Uterus (tissue), 4 donors: Measurements from ENCODE around the gene FAM25G. TPM values are rescaled to one million over a fixed set of nuclear protein-coding genes. Genes with fewer than 3 reads are reported as not detected.
"Not testable (repeated sequence)": the region's sequence is repeated elsewhere in the genome, so short reads cannot be mapped to it uniquely, and the experiment has no call there.

ENCODE experiments used
- DNase-seq, 2 donors: peaks; one replicate each; pipeline ENCODE4 v3.0.0-alpha.2; 2019 to 2020
- H3K27ac ChIP-seq, 2 donors: fragments of 200-600 bp; sonication (generic); 1 replicate in 1 of 2; 2 replicates in 1 of 2; pipeline ENCODE4 v1.5.1; 2016 to 2018
- H3K27me3 ChIP-seq, 2 donors: fragments of 200-600 bp; sonication (generic); one replicate each; pipeline ENCODE4 v1.5.1; 2018 to 2019; ENCODE audit warnings: control low read depth in 1 of 2
- H3K36me3 ChIP-seq, 2 donors: fragments of 200-600 bp; sonication (generic); one replicate each; pipeline ENCODE4 v1.5.1; 2019; ENCODE audit warnings: control low read depth in 1 of 2
- H3K4me1 ChIP-seq, 2 donors: fragments of 200-600 bp; sonication (generic); one replicate each; pipeline ENCODE4 v1.5.1; 2018 to 2019; ENCODE audit warnings: control low read depth in 1 of 2
- H3K4me3 ChIP-seq, 2 donors: fragments of 200-600 bp; sonication (generic); 1 replicate in 1 of 2; 2 replicates in 1 of 2; pipeline ENCODE4 v1.5.1; 2018 to 2019; ENCODE audit warnings: mild to moderate bottlenecking in 1 of 2
- H3K9me3 ChIP-seq, 2 donors: fragments of 200-600 bp; sonication (generic); one replicate each; pipeline ENCODE4 v1.5.1; 2019; ENCODE audit warnings: control low read depth in 1 of 2
- CTCF ChIP-seq, 4 experiments: fragments of 200-600 bp in 2 of 4; fragments of 450-650 bp in 2 of 4; sonication (generic) in 2 of 4; IDR thresholded peaks; one replicate each; pipeline ENCODE4 v1.5.1; 2016 to 2019; ENCODE audit warnings: antibody characterized with exemption in 4 of 4, mild to moderate bottlenecking in 2 of 4, moderate library complexity in 1 of 4
- POLR2A ChIP-seq, 2 donors: fragments of 450-650 bp; IDR thresholded peaks; one replicate each; pipeline ENCODE4 v1.6.1; 2016; ENCODE audit warnings: antibody characterized with exemption in 2 of 2, mild to moderate bottlenecking in 1 of 2, moderate library complexity in 1 of 2
- intact Hi-C: fragments of 100-400 bp; cut with DNase I; formaldehyde crosslinking; loops from one replicate; pipeline ENCODE4 v1.15.1; 2023; ENCODE audit warnings: low total_unique reads
- total RNA-seq, 4 donors: library from RNA; depleted of rRNA in 3 of 4; stranded (reverse); fragments of >200 nt in 3 of 4; gene quantifications; one replicate each; pipeline versions ENCODE4 v1.1.0 to v1.2.4, GENCODE V29; 2014 to 2023
- donor health status: DM: yes; HTN: yes; CAD: no.

The FAM25G gene
- total RNA-seq, 4 donors from 2014 or later: not detected

GRCh38 chr10:47456079-47456785 lies 35.3 kb downstream of the FAM25G start:
- Histone ChIP-seq H3K4me1 (no peaks in the 10 kb centered on the region), H3K27ac (no peak overlapping the region), H3K36me3 (no peaks in the 10 kb centered on the region), H3K9me3 (no peaks in the 10 kb centered on the region), H3K27me3 (no peaks in the 10 kb centered on the region), H3K4me3 (no peak overlapping the region)
- TF ChIP-seq CTCF (IDR thresholded peaks at IDR 0.05) (no peak), POLR2A (IDR thresholded peaks at IDR 0.05) (no peak)
- no peak for DNase-seq
- intact Hi-C loops: no loop called here

- intact Hi-C loops, H3K27me3 ChIP-seq, H3K27ac ChIP-seq, H3K9me3 ChIP-seq, H3K36me3 ChIP-seq, H3K4me3 ChIP-seq, H3K4me1 ChIP-seq, DNase-seq: not testable (repeated sequence)
Measured at GRCh38 chr10:47455350-47456078, 36.0 kb downstream of the FAM25G start.

GRCh38 chr10:47454780-47455058 lies 36.8 kb downstream of the FAM25G start:
- Histone ChIP-seq H3K36me3 (no peaks in the 10 kb centered on the region), H3K27me3 (no peaks in the 10 kb centered on the region), H3K27ac (no peak overlapping the region), H3K9me3 (no peaks in the 10 kb centered on the region), H3K4me1 (no peaks in the 10 kb centered on the region), H3K4me3 (no peak overlapping the region)
- intact Hi-C loops: no loop called here
- DNase-seq: no peak
- TF ChIP-seq CTCF (IDR thresholded peaks at IDR 0.05) (no peak), POLR2A (IDR thresholded peaks at IDR 0.05) (no peak)

GRCh38 chr10:47454008-47454779 lies 37.3 kb downstream of the FAM25G start:
- intact Hi-C loops: no loop called here
- DNase-seq: no peak
- TF ChIP-seq POLR2A (IDR thresholded peaks at IDR 0.05) (no peak), CTCF (IDR thresholded peaks at IDR 0.05) (no peak)

GRCh38 chr10:47453141-47454007 lies 38.1 kb downstream of the FAM25G start:
- Histone ChIP-seq H3K4me1 (no peaks in the 10 kb centered on the region), H3K36me3 (no peaks in the 10 kb centered on the region), H3K4me3 (no peak overlapping the region), H3K9me3 (no peaks in the 10 kb centered on the region), H3K27me3 (no peaks in the 10 kb centered on the region), H3K27ac (no peak overlapping the region)
- TF ChIP-seq POLR2A (IDR thresholded peaks at IDR 0.05) (no peak), CTCF (IDR thresholded peaks at IDR 0.05) (no peak)
- intact Hi-C loops: no loop called here
- no peak for DNase-seq

More at GRCh38 chr10:47454008-47454779, 37.3 kb downstream of the FAM25G start:
- H3K9me3 ChIP-seq: no peaks in the 10 kb centered on the region
- no peaks in the 10 kb centered on the region for H3K4me1 ChIP-seq
- no peak overlapping the region for H3K4me3 ChIP-seq
- no peaks in the 10 kb centered on the region for H3K36me3 ChIP-seq
- H3K27ac ChIP-seq: no peak overlapping the region
- H3K27me3 ChIP-seq: no peaks in the 10 kb centered on the region
